GM21390 (cell line): ENCODE measurements around the gene ZFPL1.

Experiments
- ATAC-seq: cut with Tn5 transposase; IDR thresholded peaks from one replicate; pipeline ENCODE4 v1.9.1; 2021; ENCODE audit not compliant: unreplicated experiment

The ZFPL1 gene

GRCh38 chr11:65059959-65060824, 23.8 kb upstream of the ZFPL1 start:
- no peak for ATAC-seq

- no peak for ATAC-seq
Measured at GRCh38 chr11:65060913-65061408, 23.1 kb upstream of the ZFPL1 start.

DNA sequence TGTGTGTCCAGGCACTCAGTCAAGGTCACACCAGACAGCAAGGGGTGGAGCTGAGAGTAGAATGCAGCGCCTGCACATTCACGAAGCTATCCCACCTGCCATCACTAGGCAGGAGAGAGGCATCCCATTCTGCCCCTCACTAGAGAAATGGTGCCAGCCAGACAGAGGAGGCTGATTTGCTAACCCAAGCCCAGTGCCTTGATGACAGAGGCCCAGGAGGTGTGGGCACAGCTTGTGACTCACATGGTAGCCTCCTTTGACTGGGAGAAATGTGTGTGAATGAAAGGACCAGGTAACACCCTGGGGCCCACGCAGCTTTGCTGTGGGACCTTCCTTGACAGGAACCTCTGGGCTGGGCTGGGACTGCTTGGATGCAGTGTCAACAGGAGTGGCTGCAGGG, 20.5 kb upstream of the ZFPL1 start:
- no peak for ATAC-seq

DNA sequence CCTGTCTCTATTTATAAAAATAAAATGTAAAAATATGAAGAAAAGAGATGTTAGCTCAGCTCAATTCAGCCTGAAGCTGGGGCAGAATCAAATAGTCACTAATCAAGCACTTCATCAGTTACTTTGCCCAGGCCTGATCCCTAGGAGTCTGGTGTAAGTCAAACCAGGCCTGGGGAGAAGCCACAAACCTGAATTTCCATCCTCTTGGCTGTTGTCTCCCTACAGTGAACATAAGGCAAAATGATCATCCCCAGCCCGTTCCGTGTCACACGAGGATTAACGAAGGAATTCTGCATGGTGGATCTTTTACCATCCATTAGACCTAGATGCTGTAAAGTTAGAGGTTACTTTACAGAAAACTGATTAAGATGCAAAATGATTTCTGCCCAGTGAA, 19.2 kb upstream of the ZFPL1 start:
- no peak for ATAC-seq

GRCh38 chr11:65065851-65066250, 18.2 kb upstream of the ZFPL1 start:
- no peak for ATAC-seq

DNA sequence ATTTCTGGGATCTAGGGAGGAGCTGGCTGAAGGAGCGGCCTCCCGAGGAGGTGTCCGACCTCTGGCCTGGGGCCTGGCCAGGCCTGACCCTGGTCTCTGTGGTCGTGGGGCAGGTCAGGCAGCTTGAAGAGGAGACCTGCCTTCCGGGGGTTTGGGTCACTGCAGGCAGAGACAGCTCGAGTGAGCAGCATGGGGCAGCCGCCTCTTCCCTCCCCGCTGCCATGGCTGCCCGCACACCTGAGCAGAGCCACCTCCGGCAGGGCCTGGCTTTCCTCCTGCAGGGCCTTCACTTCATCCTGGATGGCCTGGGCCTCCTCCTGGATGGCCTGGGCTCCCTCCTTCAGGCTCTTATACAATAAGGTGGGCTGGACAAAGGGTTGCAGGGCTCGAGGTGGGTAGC, 17.7 kb upstream of the ZFPL1 start:
- ATAC-seq: no peak

DNA sequence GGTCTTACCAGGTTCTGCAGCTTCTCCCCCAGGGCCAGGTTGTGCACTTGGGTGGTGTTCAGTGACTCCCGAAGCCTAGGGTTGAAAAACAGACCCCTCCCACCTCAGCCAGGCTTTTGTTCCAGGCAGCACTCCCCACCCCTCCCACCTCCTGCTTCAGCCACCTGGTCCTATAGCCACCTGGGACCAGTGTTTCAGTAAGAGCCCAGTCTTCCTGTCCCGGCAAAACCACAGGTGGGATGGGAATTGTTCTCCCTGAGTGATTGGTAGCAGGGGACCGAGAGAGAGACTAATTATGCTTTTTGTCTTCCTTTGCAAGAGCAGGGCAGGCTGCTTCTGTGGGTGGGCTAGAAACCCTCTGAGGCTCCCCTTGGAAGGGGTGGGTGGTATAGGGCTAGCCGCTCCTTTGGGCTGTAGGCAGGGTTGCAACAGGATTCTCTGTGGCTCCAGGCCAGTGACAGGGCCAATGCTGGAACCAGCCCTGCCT, 17.2 kb upstream of the ZFPL1 start:
- ATAC-seq: no peak

- no peak for ATAC-seq
Measured at GRCh38 chr11:65067446-65067845, 16.6 kb upstream of the ZFPL1 start.

DNA sequence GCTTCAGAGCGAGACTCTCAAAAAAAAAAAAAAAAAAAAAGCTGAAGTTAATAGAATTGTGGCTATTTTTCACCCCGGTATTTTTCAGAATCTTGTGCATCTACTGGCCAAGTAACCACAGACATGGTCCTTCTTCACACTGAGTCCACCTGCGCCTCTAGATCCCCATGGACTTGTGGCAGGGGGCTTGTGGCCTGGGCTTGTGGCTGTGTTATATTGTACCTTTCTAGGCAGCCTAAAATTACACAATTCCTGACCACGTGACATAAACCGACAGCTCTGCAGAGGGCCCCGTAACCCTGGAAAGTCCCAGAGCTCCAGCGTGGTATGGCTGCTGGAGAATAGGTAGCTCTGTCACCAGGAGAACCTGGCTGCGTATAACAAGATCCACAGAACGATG, 14.8 kb upstream of the ZFPL1 start:
- no peak for ATAC-seq

- ATAC-seq: no peak
Measured at GRCh38 chr11:65071907-65072630, 12.0 kb upstream of the ZFPL1 start.

DNA sequence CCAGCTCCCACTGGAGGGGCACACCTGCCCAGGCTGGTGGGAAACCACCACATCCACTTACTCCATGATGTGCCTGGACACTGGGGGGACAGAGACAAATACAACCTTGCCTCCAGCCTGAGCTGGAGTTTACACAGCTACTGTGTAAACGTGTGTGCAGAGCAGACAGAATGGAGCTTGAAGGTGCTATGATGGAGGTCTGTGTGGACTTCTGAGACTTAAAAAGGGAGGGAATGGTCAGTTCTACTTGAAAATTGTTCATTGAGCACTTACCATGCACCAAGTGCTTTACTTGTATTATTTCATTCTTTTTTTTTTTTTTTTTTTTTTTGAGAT, 11.4 kb upstream of the ZFPL1 start:
- ATAC-seq: no peak

- ATAC-seq: no peak
Measured at GRCh38 chr11:65077451-65077850, 6.6 kb upstream of the ZFPL1 start.

DNA sequence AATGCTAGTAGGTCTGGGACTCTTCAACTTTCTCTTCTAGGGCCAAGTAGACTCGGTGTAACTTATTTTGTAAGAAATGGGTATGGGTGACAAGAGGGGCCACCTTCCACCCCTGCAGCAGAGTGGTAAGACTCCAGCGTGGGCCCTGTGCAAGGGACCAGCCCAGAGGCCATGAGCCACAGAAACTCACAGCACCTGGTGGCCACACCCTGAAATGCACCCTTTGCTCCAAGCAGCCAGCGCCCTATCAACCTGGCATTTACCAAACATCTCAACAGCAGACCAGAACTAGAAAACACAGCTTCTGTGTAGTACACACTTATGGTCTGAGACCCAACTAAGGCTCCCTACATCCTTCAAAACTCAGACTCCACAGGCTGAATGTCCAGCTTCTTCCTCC, 5.9 kb upstream of the ZFPL1 start:
- ATAC-seq: no peak

DNA sequence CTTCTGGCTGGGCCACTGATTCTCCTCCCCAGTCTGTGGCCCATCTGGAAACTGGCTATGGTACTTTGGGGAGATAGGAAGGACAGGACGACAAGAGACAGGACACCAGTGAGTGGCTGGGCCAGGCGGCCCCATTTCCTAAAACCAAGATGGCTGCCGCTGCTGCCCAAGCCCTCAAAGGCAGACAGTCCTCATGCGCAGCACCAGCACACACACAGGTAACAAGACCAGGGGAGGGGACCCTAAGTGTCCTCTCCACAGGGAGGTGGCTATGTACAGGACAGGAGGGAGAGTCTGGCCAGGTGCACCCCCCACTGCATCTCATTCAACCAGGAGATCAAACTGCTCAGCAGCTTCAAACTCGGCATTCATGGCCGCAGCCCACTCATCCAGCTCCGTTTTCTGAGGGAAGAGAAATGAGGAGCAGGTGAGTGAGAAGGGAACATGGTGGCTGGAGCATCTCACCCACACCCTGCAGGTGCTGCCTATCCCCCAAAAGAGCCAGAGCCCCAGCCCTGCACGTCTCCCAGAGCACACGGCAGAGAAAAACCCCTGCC, 5.2 kb upstream of the ZFPL1 start:
- ATAC-seq: no peak

GRCh38 chr11:65083134-65083833, 738 bp upstream of the ZFPL1 start:
- no peak for ATAC-seq

DNA sequence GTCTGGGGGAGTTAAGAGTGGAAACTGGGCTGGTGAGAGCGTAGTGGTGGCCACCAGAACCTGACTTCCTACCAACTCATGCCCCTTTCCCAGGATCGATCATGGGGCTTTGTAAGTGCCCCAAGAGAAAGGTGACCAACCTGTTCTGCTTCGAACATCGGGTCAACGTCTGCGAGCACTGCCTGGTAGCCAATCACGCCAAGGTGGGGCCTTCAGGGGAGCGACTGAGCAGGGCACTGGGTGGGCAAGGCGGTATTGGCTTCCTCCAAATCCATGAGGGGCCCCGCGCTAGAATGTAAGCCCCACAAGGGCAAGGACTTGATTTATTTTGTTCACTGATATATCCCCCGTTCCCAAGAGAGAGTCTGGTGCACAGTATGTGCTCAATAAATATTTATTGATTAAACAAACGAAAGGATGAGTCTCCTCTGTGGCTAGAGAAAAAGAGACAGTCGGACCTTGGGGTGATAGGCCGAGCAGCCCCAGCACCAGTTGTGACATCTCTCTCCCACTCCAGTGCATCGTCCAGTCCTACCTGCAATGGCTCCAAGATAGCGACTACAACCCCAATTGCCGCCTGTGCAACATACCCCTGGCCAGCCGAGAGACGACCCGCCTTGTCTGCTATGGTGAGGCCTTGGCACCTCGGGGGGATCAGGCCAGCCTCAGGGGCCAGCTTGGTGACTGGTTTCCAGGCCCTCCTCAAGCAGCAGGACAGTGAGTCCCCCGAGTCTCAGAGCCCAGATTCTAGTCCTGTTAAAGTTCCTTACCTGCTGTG, 765 bp downstream of the ZFPL1 start:
- ATAC-seq: no peak

DNA sequence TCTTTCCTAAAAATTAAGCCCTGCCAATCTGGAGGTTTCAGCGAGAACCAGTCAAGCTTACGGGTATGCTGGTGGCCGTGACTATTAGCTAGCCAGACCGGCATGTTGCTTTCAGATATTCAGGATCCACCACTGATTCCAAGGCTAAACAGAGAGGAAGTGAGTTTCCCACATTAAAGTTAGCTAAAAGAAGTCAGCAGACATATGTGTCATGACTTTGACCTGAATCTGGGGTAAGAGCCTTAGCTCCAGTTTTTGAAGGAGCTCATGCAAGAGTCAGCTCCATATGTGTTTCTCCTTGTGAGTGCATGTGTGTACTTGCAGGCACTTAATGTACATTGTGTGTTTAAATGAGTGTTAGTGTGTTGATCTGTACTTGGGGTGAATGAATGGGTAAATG, 1.4 kb downstream of the ZFPL1 start:
- ATAC-seq: no peak

DNA sequence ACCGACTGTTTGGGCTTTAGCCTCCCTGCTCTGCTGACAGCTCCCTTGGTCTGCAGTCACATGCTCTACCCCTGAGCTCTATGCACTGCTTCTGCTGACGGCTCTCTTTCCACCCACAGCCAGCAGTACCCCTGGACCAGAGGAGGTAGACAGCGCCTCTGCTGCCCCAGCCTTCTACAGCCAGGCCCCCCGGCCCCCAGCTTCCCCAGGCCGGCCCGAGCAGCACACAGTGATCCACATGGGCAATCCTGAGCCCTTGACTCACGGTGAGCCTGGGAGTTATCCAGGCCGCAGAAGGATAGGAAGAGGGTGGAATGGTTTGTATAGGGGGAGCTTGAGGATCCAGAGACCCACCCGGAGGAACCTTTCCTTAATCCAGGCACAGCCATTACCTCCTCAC, 2.8 kb downstream of the ZFPL1 start:
- ATAC-seq: no peak

- ATAC-seq: no peak
Measured at GRCh38 chr11:65087216-65087615, 3.2 kb downstream of the ZFPL1 start.

GRCh38 chr11:65087827-65088226, 3.8 kb downstream of the ZFPL1 start:
- ATAC-seq: no peak

- no peak for ATAC-seq
Measured at GRCh38 chr11:65089621-65090020, 5.6 kb downstream of the ZFPL1 start.
